Osteoblast (primary cell): ENCODE results near the gene RNASE11. TPM values are rescaled to one million over a fixed set of nuclear protein-coding genes. Genes with fewer than 3 reads are reported as not detected.
A peak's percentile ranks its signal among the peaks of the same experiment; 100 is the strongest.

ENCODE experiments used
- DNase-seq: peaks from one replicate; pipeline ENCODE4 v3.0.0; 2011; ENCODE audit warnings: low spot score, mixed read lengths; ENCODE audit not compliant: insufficient read length; ENCODE audit errors: missing footprints
- H2AFZ ChIP-seq: 2 replicates; pipeline ENCODE4 v1.6.0; 2011; ENCODE audit warnings: mild to moderate bottlenecking, low read length
- H3K27ac ChIP-seq: 2 replicates; pipeline ENCODE4 v1.5.1; 2011; ENCODE audit warnings: mild to moderate bottlenecking, low read depth, low read length, moderate library complexity
- H3K27me3 ChIP-seq: 2 replicates; pipeline ENCODE4 v1.6.0; 2012; ENCODE audit warnings: mild to moderate bottlenecking, control low read depth, inconsistent platforms, low read length, moderate library complexity; ENCODE audit not compliant: insufficient read depth
- H3K36me3 ChIP-seq: 2 replicates; pipeline ENCODE4 v1.5.1; 2011; ENCODE audit warnings: mild to moderate bottlenecking, low read length, control low read depth, moderate library complexity; ENCODE audit not compliant: insufficient read depth
- H3K4me1 ChIP-seq: 2 replicates; pipeline ENCODE4 v1.5.1; 2011; ENCODE audit warnings: mild to moderate bottlenecking, low read length, control low read depth, moderate library complexity; ENCODE audit not compliant: insufficient read depth
- H3K4me2 ChIP-seq: 2 replicates; pipeline ENCODE4 v1.6.0; 2011; ENCODE audit warnings: mild to moderate bottlenecking, low read length; ENCODE audit not compliant: insufficient read depth
- H3K4me3 ChIP-seq: fragments of 200-600 bp; sonication (generic); 3 replicates; pipeline ENCODE4 v1.5.1; 2012; ENCODE audit warnings: mild to moderate bottlenecking, low read length, inconsistent platforms; ENCODE audit not compliant: insufficient read depth
- H3K79me2 ChIP-seq: 2 replicates; pipeline ENCODE4 v1.6.0; 2012; ENCODE audit warnings: mild to moderate bottlenecking, low read length, control low read depth, inconsistent platforms; ENCODE audit not compliant: insufficient read depth
- H3K9me3 ChIP-seq: 2 replicates; pipeline ENCODE4 v1.5.1; 2011; ENCODE audit warnings: low read depth, low read length, control low read depth
- H4K20me1 ChIP-seq: 2 replicates; pipeline ENCODE4 v1.6.0; 2012; ENCODE audit warnings: mild to moderate bottlenecking, low read length, control low read depth; ENCODE audit not compliant: insufficient read depth
- CTCF ChIP-seq: IDR thresholded peaks from 2 replicates; pipeline ENCODE4 v1.5.1; 2011; ENCODE audit warnings: mild to moderate bottlenecking, low read depth, low read length, moderate library complexity; ENCODE audit errors: extremely low read depth
- total RNA-seq: library from RNA; depleted of rRNA; stranded (reverse); fragments of >200 nt; gene quantifications from 2 replicates; pipeline ENCODE4 v1.2.3, GENCODE V29; 2012

RNASE11 gene
- not detected in 2 replicates for total RNA-seq

GRCh38 chr14:20587489-20588154 is at the start of gene RNASE11:
Gene RNASE11, minus strand, starts transcription at chr14:20588001.
- H3K4me1 ChIP-seq, result peaks cover 3% of the 10 kb centered on the region
- no peak within 1 kb of the TSS for H2AFZ ChIP-seq
- H3K79me2 ChIP-seq, result no peaks in the 10 kb centered on the region
- TF ChIP-seq CTCF, result no peak
- DNase-seq, result no peak
- no peak within 1 kb of the TSS for H3K4me2 ChIP-seq
- H3K27me3 ChIP-seq, result peaks cover 21% of the 10 kb centered on the region
- H4K20me1 ChIP-seq, result no peaks in the 10 kb centered on the region
- no peaks in the 10 kb centered on the region for H3K9me3 ChIP-seq
- no peaks in the 10 kb centered on the region for H3K36me3 ChIP-seq
- H3K4me3 ChIP-seq, result no peak within 1 kb of the TSS
- no peak within 1 kb of the TSS for H3K27ac ChIP-seq

- peak; percentile 83 for DNase-seq
These were observed 45.3 kb upstream of the RNASE11 start for GRCh38 chr14:20632831-20633691.

GRCh38 chr14:20632448-20632830 is 44.6 kb upstream of the RNASE11 start:
- peaks cover 23% of the 10 kb centered on the region for H3K27me3 ChIP-seq
- no peak overlapping the region for H2AFZ ChIP-seq
- H3K27ac ChIP-seq, result no peak overlapping the region
- H3K79me2 ChIP-seq, result no peaks in the 10 kb centered on the region
- H3K4me1 ChIP-seq, result peaks cover 29% of the 10 kb centered on the region
- peak overlapping the region; percentile 82 for H3K4me2 ChIP-seq
- no peak for DNase-seq
- no peaks in the 10 kb centered on the region for H3K36me3 ChIP-seq
- H4K20me1 ChIP-seq, result no peaks in the 10 kb centered on the region
- no peak for TF ChIP-seq CTCF
- no peaks in the 10 kb centered on the region for H3K9me3 ChIP-seq
- peak overlapping the region; percentile 42 for H3K4me3 ChIP-seq

More at GRCh38 chr14:20632831-20633691, 45.3 kb upstream of the RNASE11 start:
- Histone ChIP-seq H4K20me1 (no peaks in the 10 kb centered on the region), H3K4me1 (peaks cover 23% of the 10 kb centered on the region), H3K4me2 (peak overlapping the region; percentile 82), H3K9me3 (no peaks in the 10 kb centered on the region), H3K27ac (no peak overlapping the region), H3K79me2 (no peaks in the 10 kb centered on the region), H3K27me3 (peaks cover 18% of the 10 kb centered on the region), H3K4me3 (peak overlapping the region; percentile 42), H2AFZ (peak overlapping the region; percentile 2), H3K36me3 (no peaks in the 10 kb centered on the region)
- no peak for TF ChIP-seq CTCF

GRCh38 chr14:20631880-20632389 is 44.1 kb upstream of the RNASE11 start:
- peaks cover 26% of the 10 kb centered on the region for H3K27me3 ChIP-seq
- no peaks in the 10 kb centered on the region for H3K36me3 ChIP-seq
- H3K9me3 ChIP-seq, result no peaks in the 10 kb centered on the region
- H3K4me3 ChIP-seq, result peak overlapping the region; percentile 42
- H3K4me2 ChIP-seq, result peak overlapping the region; percentile 82
- H2AFZ ChIP-seq, result no peak overlapping the region
- H3K27ac ChIP-seq, result no peak overlapping the region
- TF ChIP-seq CTCF, result no peak
- no peaks in the 10 kb centered on the region for H4K20me1 ChIP-seq
- H3K4me1 ChIP-seq, result peaks cover 30% of the 10 kb centered on the region
- no peaks in the 10 kb centered on the region for H3K79me2 ChIP-seq
- peak; percentile 85 for DNase-seq
